Fibroblast of lung (primary cell): Measurements from ENCODE around the gene CRYL1.

Experiments used
- CTCF ChIP-seq, 2 donors: IDR thresholded peaks in 1 of 2; conservative IDR thresholded peaks in 1 of 2; 1 replicate in 1 of 2; 2 replicates in 1 of 2; pipeline ENCODE4 v1.5.1; 2011 to 2012; ENCODE audit warnings: low read length in 2 of 2, control low read depth in 1 of 2, inconsistent platforms in 1 of 2, low read depth in 1 of 2, mild to moderate bottlenecking in 1 of 2
- EZH2 ChIP-seq: IDR thresholded peaks from 2 replicates; pipeline ENCODE4 v1.5.1; 2012; ENCODE audit warnings: low read length, control low read depth, mild to moderate bottlenecking; ENCODE audit errors: missing control alignments

DNA sequence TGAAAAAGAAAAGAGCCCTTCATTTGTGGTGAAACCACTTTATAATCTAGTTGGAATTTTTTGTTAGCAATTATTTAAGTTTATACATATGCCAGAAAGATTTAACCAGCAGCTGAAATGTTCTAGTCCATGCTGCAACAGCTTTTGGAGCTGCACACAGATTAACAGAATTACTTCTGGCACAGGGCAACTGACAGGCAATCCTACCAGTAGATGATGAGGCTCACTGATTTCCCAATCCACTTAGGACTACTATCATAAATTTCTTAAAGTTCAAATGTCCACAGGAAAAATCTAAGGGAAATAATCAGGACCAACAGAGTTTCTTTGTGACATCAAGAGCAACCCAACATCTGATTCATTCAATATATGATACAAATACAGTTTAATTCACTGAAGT, 78.8 kb downstream of the CRYL1 start:
- TF ChIP-seq CTCF (conservative IDR thresholded peaks at IDR 0.05 in 1 of 2, IDR thresholded peaks at IDR 0.05 in 1 of 2; ENCODE audit: low read depth in 1 of 2, low read length in 2 of 2): no peak
- no peak for TF ChIP-seq EZH2
